Measurements from ENCODE around the gene CIAO2A. TPM values are rescaled to one million over a fixed set of nuclear protein-coding genes. Genes with fewer than 3 reads are reported as not detected.
"Not testable (repeated sequence)": the region's sequence is repeated elsewhere in the genome, so short reads cannot be mapped to it uniquely, and the experiment has no call there.

CIAO2A gene
- total and polyA plus RNA-seq, 4 donors: 41.7 to 48.1 (median 47.3) TPM

DNA sequence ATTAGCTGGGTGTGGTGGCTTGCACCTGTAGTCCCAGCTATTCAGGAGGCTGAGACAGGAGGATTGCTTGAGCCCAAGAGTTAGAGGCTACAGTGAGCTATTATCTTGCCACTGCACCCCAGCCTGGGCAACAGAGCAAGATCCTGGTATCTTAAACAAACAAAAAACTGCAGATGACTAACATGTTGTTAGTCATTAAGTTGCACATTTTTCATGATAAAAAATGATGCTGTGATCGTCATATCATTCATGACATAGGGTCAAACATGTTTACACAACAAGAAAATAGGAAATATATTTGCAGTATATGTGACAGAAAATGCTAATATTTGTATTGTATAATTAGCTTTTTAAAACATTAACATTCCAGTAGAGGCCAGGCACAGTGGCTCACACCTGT, 27.2 kb downstream of the CIAO2A start:
- no CpG with 5 or more reads among the region's 1 CpG for WGBS (ENCODE audit: insufficient coverage)
- no peaks in the 10 kb centered on the region for H3K9me3 ChIP-seq (ENCODE audit: control insufficient read depth, insufficient read depth, low read length)
- no peak overlapping the region for H3K27ac ChIP-seq (ENCODE audit: low read depth, low read length)
- H3K4me3 ChIP-seq (ENCODE audit: low read depth, low read length): no peak overlapping the region
- no peak for DNase-seq (ENCODE audit: low read depth in 4 of 6, low spot score in 6 of 6)
- H3K4me1 ChIP-seq (ENCODE audit: control insufficient read depth, insufficient read depth, low read length): peaks cover 4% of the 10 kb centered on the region
- H3K36me3 ChIP-seq (ENCODE audit: control insufficient read depth, insufficient read depth, low read length): no peaks in the 10 kb centered on the region
- H3K27me3 ChIP-seq (ENCODE audit: control insufficient read depth, insufficient read depth, low read length): no peaks in the 10 kb centered on the region

- no peak overlapping the region for H3K4me3 ChIP-seq (ENCODE audit: low read depth, low read length)
- no peak overlapping the region for H3K27ac ChIP-seq (ENCODE audit: low read depth, low read length)
- no peaks in the 10 kb centered on the region for H3K27me3 ChIP-seq (ENCODE audit: control insufficient read depth, insufficient read depth, low read length)
- H3K36me3 ChIP-seq (ENCODE audit: control insufficient read depth, insufficient read depth, low read length): no peaks in the 10 kb centered on the region
- no peaks in the 10 kb centered on the region for H3K4me1 ChIP-seq (ENCODE audit: control insufficient read depth, insufficient read depth, low read length)
- no peaks in the 10 kb centered on the region for H3K9me3 ChIP-seq (ENCODE audit: control insufficient read depth, insufficient read depth, low read length)
- 95% methylated on average over 29 of the region's 29 CpGs for WGBS (ENCODE audit: insufficient coverage)
- DNase-seq (ENCODE audit: low read depth in 4 of 6, low spot score in 6 of 6): no peak
Measured at GRCh38 chr15:64060716-64061115, 32.9 kb downstream of the CIAO2A start.

- WGBS (ENCODE audit: insufficient coverage): no CpG with 5 or more reads among the region's 2 CpGs
- H3K27me3 ChIP-seq (ENCODE audit: control insufficient read depth, insufficient read depth, low read length); H3K36me3 ChIP-seq (ENCODE audit: control insufficient read depth, insufficient read depth, low read length); H3K27ac ChIP-seq (ENCODE audit: low read depth, low read length); H3K4me3 ChIP-seq (ENCODE audit: low read depth, low read length); H3K9me3 ChIP-seq (ENCODE audit: control insufficient read depth, insufficient read depth, low read length); DNase-seq (ENCODE audit: low read depth in 4 of 6, low spot score in 6 of 6); H3K4me1 ChIP-seq (ENCODE audit: control insufficient read depth, insufficient read depth, low read length): not testable (repeated sequence)
Measured at GRCh38 chr15:64059104-64059503, 34.5 kb downstream of the CIAO2A start.

DNA sequence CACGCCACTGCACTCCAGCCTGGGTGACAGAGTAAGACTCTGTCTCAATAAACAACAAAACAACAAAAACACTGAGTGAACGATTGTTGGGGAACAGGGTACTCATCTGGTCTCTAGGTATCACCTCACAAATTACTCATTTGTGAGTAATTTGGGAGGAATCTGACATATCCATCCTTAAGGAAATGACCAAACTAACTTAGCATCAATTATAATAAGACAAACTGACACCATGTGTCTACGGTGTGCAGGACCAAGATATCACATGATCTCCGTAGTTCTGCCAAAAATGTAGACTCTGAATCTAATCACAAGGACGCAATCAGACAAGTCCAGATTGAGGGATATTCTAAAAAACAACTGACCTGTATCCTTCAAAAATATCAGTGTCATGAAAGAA, 35.4 kb downstream of the CIAO2A start:
- no peak overlapping the region for H3K27ac ChIP-seq (ENCODE audit: low read depth, low read length)
- WGBS (ENCODE audit: insufficient coverage): 88% methylated on average over 1 of the region's 5 CpGs
- no peak for DNase-seq (ENCODE audit: low read depth in 4 of 6, low spot score in 6 of 6)

GRCh38 chr15:64053674-64054073, 40.0 kb downstream of the CIAO2A start:
- not testable (repeated sequence) for DNase-seq (ENCODE audit: low read depth in 4 of 6, low spot score in 6 of 6); H3K4me3 ChIP-seq (ENCODE audit: low read depth, low read length); H3K9me3 ChIP-seq (ENCODE audit: control insufficient read depth, insufficient read depth, low read length); H3K4me1 ChIP-seq (ENCODE audit: control insufficient read depth, insufficient read depth, low read length); H3K27me3 ChIP-seq (ENCODE audit: control insufficient read depth, insufficient read depth, low read length); H3K36me3 ChIP-seq (ENCODE audit: control insufficient read depth, insufficient read depth, low read length); H3K27ac ChIP-seq (ENCODE audit: low read depth, low read length)
- WGBS (ENCODE audit: insufficient coverage): 94% methylated on average over 6 of the region's 12 CpGs

More for the DNA sequence above, 35.4 kb downstream of the CIAO2A start:
- H3K9me3 ChIP-seq (ENCODE audit: control insufficient read depth, insufficient read depth, low read length): no peaks in the 10 kb centered on the region
- no peaks in the 10 kb centered on the region for H3K4me1 ChIP-seq (ENCODE audit: control insufficient read depth, insufficient read depth, low read length)
- no peak overlapping the region for H3K4me3 ChIP-seq (ENCODE audit: low read depth, low read length)
- H3K36me3 ChIP-seq (ENCODE audit: control insufficient read depth, insufficient read depth, low read length): no peaks in the 10 kb centered on the region
- no peaks in the 10 kb centered on the region for H3K27me3 ChIP-seq (ENCODE audit: control insufficient read depth, insufficient read depth, low read length)

DNA sequence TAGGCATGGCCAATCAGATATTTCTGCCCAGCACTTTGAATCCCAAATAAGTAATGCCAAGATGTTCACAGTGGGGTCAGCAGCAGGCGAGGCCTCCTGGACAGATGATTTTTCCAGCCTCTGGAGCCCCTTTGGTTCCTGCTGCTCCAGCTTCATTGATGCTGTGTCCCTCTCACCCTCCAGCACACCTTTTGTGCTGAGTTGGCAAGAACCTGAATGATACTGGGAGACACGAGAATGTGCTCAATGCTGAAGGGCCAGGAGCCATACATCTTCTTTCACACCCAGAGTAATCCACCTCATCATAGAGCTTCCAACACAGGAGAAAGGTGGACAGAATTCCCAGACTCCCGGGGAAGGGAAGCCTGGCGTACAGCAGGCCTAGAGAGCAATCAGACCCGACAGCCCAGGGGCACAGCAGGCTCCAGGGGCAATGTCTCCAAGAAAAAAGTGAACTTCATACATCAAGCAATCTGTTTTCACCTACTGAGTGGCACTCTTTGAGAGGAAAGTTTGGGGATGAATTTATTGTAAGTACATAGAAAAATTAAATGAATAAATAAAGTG, 40.6 kb downstream of the CIAO2A start:
- 90% methylated on average over 3 of the region's 5 CpGs for WGBS (ENCODE audit: insufficient coverage)
- Histone ChIP-seq H3K27me3 (ENCODE audit: control insufficient read depth, insufficient read depth, low read length) (peaks cover 3% of the 10 kb centered on the region), H3K4me1 (ENCODE audit: control insufficient read depth, insufficient read depth, low read length) (no peaks in the 10 kb centered on the region), H3K9me3 (ENCODE audit: control insufficient read depth, insufficient read depth, low read length) (no peaks in the 10 kb centered on the region), H3K36me3 (ENCODE audit: control insufficient read depth, insufficient read depth, low read length) (no peaks in the 10 kb centered on the region), H3K4me3 (ENCODE audit: low read depth, low read length) (no peak overlapping the region), H3K27ac (ENCODE audit: low read depth, low read length) (no peak overlapping the region)
- no peak for DNase-seq (ENCODE audit: low read depth in 4 of 6, low spot score in 6 of 6)

DNA sequence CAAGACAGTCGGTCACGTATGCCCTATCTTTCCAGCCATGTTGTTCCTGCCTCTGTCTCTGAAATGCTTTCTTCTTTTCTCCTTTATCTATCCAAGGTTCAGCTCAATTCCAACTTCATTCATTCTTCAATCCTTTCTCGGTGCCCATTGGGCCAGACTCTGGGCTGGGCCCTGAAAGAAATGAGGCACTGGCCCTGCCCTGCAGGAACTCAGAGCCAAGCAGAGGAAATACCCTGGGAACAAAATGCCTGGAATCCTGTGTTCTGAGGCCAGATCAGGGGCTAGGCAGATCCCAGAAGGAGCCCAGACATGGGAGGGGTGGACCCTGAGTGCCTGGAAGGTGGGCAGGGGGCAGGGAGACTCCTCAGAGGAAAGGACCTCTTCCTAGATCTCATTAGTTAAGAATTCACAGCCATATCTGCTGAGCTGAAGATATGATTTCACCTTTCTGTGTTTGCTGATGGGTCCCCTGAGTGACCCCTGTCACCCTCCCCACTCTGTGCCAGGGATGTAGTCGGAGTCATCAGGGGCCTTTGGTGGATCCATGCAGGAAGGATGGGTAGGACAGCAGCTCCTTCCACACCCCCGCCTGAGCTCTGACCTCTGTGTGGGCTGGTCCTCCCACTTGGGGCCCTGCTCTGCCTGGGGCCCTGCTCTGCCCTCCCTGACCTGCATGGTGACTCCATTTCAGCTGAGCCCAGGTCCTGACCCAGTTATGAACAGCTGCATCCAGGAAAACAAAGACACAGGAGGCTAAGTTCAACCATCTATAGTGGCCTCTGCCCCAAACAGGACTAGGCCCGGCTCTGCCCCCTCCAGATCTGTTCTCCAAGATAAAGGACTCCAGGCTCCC, 42.0 kb downstream of the CIAO2A start:
- Histone ChIP-seq H3K27me3 (ENCODE audit: control insufficient read depth, insufficient read depth, low read length) (peaks cover 9% of the 10 kb centered on the region), H3K36me3 (ENCODE audit: control insufficient read depth, insufficient read depth, low read length) (no peaks in the 10 kb centered on the region), H3K4me3 (ENCODE audit: low read depth, low read length) (no peak overlapping the region), H3K4me1 (ENCODE audit: control insufficient read depth, insufficient read depth, low read length) (peaks cover 7% of the 10 kb centered on the region), H3K27ac (ENCODE audit: low read depth, low read length) (no peak overlapping the region), H3K9me3 (ENCODE audit: control insufficient read depth, insufficient read depth, low read length) (no peaks in the 10 kb centered on the region)
- WGBS (ENCODE audit: insufficient coverage): 96% methylated on average over 5 of the region's 6 CpGs
- DNase-seq (ENCODE audit: low read depth in 4 of 6, low spot score in 6 of 6): no peak

DNA sequence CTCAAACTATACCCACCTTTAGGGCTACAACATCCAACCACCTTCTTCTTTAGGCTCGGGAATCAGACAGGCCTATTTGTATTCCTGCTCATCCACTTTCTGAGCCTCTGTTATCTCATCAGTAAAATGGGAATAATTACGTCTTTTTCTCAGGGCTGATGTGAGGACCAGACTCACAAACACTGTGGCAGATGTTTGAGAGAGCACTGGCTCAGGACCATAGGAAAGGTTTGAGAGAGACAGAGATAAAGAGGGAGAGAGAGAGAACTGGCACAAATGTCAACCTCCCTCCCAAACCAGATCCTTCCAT, 42.6 kb downstream of the CIAO2A start:
- WGBS (ENCODE audit: insufficient coverage): no CpG with 5 or more reads among the region's 2 CpGs
- no peak overlapping the region for H3K27ac ChIP-seq (ENCODE audit: low read depth, low read length)
- no peak for DNase-seq (ENCODE audit: low read depth in 4 of 6, low spot score in 6 of 6)

GRCh38 chr15:64050281-64051092, 43.2 kb downstream of the CIAO2A start:
- Histone ChIP-seq H3K27ac (ENCODE audit: low read depth, low read length) (no peak overlapping the region), H3K4me3 (ENCODE audit: low read depth, low read length) (no peak overlapping the region), H3K9me3 (ENCODE audit: control insufficient read depth, insufficient read depth, low read length) (no peaks in the 10 kb centered on the region), H3K36me3 (ENCODE audit: control insufficient read depth, insufficient read depth, low read length) (no peaks in the 10 kb centered on the region), H3K4me1 (ENCODE audit: control insufficient read depth, insufficient read depth, low read length) (peaks cover 14% of the 10 kb centered on the region), H3K27me3 (ENCODE audit: control insufficient read depth, insufficient read depth, low read length) (peaks cover 9% of the 10 kb centered on the region)
- no peak for DNase-seq (ENCODE audit: low read depth in 4 of 6, low spot score in 6 of 6)
- 81% methylated on average over 5 of the region's 8 CpGs for WGBS (ENCODE audit: insufficient coverage)

More for the DNA sequence above, 42.6 kb downstream of the CIAO2A start:
- Histone ChIP-seq H3K27me3 (ENCODE audit: control insufficient read depth, insufficient read depth, low read length) (peaks cover 9% of the 10 kb centered on the region), H3K4me3 (ENCODE audit: low read depth, low read length) (no peak overlapping the region), H3K4me1 (ENCODE audit: control insufficient read depth, insufficient read depth, low read length) (peaks cover 9% of the 10 kb centered on the region), H3K36me3 (ENCODE audit: control insufficient read depth, insufficient read depth, low read length) (no peaks in the 10 kb centered on the region), H3K9me3 (ENCODE audit: control insufficient read depth, insufficient read depth, low read length) (no peaks in the 10 kb centered on the region)
